GM18858 (cell line): ENCODE data around the gene RALGPS1.

Experiments used
- ATAC-seq: cut with Tn5 transposase; IDR thresholded peaks from one replicate; pipeline ENCODE4 v1.9.1; 2021; ENCODE audit not compliant: unreplicated experiment

The RALGPS1 gene

DNA sequence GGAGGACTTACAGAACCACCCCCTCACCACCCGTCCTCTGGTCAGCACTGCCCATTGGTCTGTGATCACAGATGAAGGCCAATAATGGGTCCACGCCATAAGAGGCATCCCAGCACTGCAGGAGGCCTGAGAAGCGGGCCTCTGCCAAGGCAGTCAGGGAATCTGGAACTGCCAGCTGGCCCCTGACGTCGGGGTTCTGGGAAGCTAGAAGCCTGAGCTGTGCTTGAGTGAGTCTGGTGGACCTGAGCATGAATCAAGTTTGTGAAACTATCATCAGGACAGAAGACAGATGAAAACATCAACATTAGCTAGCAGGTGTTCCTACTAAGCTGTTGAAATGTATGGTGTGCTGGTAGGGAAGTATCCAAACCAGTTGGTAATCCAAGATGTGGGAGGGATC, 200.0 kb downstream of the RALGPS1 start:
- ATAC-seq: no peak

GRCh38 chr9:127116088-127116726, 201.6 kb downstream of the RALGPS1 start:
- ATAC-seq: no peak

DNA sequence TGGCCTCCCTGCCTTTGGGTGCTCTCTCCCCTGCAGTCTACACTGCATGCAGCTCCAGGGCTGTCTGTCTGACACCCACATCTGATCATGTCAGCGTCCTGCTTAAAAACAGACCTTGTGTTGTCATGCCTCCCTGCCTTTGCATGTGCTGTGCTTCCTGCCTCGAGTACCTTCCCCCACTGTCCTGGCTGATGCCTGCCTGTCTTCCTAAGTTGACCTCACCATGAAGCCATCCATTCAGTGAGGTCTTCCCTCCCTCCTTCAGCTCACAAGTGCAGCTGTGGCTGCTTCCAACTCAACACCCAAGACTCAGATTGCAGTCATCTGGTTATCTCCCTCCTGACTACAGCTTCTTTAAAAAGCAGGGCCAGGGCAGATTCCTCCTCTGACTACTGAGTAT, 202.4 kb downstream of the RALGPS1 start:
- no peak for ATAC-seq

- no peak for ATAC-seq
Measured at GRCh38 chr9:127117801-127118200, 203.2 kb downstream of the RALGPS1 start.

- no peak for ATAC-seq
Measured at GRCh38 chr9:127118597-127119319, 204.2 kb downstream of the RALGPS1 start.

- ATAC-seq: no peak
Measured at GRCh38 chr9:127119320-127119709, 204.7 kb downstream of the RALGPS1 start.

DNA sequence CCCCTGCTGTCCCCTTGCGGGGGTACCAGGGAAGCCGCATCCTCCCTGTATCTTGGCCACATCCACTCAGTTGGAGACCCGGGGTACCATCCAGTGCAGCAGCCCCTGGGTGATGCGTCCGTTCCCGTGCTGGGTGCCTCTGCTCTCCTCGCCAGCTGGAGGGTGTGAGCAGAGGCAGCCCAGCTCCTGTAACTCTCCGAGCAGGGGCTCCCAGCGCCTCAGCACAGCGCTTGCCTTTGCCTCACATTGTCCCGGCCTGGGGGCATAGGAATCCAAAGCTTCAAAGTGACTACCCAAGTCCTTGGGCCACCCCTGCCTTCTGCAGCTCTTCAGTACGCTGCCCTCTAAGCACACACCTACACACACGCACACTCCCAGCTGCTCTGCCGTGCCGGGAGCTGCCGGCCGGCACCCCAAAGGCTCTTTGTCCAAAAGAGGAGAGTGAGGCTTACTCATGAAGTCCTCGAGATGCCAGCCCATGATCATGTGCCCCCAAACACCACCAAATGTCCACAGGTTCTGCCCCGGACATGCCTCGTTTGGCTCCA, 207.1 kb downstream of the RALGPS1 start:
- no peak for ATAC-seq

DNA sequence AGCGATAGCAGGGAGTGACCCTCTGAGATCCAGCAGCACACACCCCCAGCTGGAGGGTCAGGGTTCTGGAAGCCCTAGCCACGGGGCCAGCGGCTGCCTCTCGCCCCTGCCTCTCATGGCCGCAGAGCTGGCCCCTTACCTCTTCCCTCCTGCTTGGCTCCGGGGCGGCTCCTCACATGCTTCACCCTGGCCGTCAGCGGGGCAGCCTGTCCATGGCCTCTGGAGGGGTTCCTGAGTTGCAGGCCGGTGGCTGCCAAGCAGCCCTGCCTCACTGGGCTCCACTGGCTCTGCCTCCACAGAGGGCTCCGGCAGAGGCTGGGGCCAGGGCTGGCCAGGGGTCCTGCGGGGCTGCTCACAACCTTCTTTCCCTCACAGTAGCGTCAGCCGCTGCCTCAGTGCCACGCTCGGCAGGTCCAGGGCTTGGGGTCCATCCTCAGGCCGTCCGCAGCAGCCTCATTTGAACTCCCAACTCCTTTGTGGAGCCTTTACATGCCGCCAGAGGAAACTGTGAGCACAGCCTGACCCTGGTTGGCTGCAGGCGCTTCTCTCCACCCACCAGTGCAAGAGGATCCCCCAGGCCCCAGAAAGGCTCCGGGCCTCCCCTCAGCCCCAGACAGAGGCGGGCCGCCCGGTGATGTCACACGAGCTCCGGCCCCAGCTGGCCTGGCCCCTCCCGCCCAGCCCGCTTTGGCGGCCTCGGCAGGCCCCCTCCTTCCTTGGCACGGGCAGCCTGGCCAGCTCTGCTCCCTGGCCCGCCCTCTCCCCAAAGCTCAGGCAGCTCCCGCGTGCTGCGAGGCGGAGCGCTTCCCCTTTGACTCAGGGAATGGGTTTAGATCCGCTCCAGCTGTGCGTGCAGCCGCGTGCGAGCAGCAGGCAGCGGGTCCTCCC, 207.8 kb downstream of the RALGPS1 start, which contains the start of gene ANGPTL2:
Gene ANGPTL2, minus strand, starts transcription at position 460 of the 888 bp plus-strand sequence. CDS start 13,904 bp downstream, outside the sequence.
- ATAC-seq: no peak

- ATAC-seq: no peak
Measured at GRCh38 chr9:127123064-127123890, 208.7 kb downstream of the RALGPS1 start.

GRCh38 chr9:127124111-127124531, 209.5 kb downstream of the RALGPS1 start:
- ATAC-seq: no peak

DNA sequence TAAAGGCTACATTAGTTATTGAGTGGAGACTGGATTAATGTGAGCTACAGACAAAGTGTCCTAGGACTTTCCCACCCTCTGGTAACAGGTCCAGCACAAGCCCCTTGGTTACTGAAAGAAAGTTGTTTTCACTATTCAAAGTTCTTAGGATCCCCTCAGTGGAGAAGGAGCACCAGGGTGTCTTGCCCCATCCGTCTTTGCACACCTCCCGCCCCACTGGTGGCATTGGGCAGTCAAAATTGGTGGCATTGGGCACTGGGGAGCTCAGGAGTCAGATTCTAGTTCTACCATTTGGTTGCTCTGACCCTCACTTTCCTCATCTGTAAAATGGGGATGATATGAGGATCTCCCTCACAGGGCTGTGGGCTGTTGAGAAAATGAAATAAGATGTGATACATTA, 210.2 kb downstream of the RALGPS1 start:
- no peak for ATAC-seq

DNA sequence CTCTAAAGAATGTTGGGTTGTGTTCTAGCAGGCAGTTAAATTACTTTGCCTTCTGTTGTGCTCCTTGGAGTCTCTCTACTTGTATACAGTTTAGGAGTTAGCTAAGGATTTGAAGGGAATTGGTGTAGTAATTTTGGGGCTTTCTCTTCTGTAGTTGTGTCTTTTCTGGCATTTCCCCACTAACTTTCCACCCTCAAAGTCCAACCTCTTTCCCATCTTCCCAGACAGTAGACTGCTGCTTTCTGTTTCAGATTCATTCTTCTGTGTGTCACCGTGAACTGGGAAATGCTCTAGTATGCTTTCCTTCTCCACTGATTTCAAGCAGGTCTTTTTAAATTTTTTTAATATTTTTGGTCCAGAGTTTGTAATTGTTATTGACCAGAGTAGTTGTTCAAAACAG, 212.4 kb downstream of the RALGPS1 start:
- ATAC-seq: no peak

DNA sequence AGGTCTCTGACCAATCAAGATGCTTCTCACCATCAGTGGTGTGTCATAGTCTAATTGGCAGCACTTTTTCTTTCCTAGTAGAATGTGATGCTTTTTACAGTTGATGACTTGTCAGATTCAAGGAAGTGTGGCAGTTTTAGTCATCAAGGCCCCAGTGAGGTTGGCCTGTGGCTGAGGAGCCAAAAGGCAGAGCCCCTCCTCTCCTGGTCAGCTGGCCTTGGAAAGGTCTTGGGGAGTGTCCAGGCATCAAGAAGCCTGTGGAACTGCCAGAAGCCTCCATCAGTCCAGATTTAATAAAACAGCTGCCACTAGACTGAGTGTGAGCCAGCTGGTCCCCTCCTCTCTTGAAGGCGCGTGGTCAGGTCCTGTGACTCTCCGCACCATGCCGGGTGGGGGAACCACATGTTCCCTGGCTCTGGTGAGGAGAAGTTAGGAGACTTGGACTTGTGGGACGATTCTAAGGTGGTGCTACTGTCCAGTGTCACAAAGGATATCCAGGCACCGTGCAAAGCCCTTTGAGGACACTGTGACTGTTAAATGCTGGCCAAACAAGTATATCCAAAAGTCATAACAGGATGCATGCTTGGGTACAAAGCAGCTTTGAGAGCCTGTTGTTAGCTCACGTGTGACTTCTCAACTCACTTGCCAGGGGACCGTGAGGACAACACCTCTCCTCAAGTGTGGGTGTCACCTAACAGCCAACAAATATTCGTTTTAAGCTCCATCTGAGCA, 213.9 kb downstream of the RALGPS1 start:
- no peak for ATAC-seq

GRCh38 chr9:127129073-127129717, 214.6 kb downstream of the RALGPS1 start:
- no peak for ATAC-seq

GRCh38 chr9:127129718-127130085, 215.1 kb downstream of the RALGPS1 start:
- ATAC-seq: no peak

GRCh38 chr9:127130235-127130634, 215.7 kb downstream of the RALGPS1 start:
- no peak for ATAC-seq

- no peak for ATAC-seq
Measured at GRCh38 chr9:127130661-127131538, 216.3 kb downstream of the RALGPS1 start.

GRCh38 chr9:127131871-127132270, 217.3 kb downstream of the RALGPS1 start:
- ATAC-seq: no peak
